A549 (cell line): ENCODE measurements around the gene ZBTB20. TPM values are rescaled to one million over a fixed set of nuclear protein-coding genes. Genes with fewer than 3 reads are reported as not detected.

Source experiments
- ATAC-seq, 2 experiments: fragments of 200-7000 bp in 1 of 2; fragments of >200 bp in 1 of 2; cut with Nextera tagmentation in 1 of 2; cut with Tn5 transposase in 1 of 2; 3 replicates each; pipeline versions ENCODE4 v1.8.0 to v1.9.1; 2018 to 2020; ENCODE audit warnings: mild to moderate bottlenecking in 1 of 2, moderate library complexity in 1 of 2
- CTCF ChIA-PET: fragments of 300-600 bp; sonication (Branson Sonifier 250); formaldehyde crosslinking; extraction: SDS; loops from one replicate; lab custom pipeline; 2021; ENCODE audit warnings: antibody characterized with exemption, inconsistent platforms; lab: Yijun Ruan, JAX
- POLR2A ChIA-PET: fragments of 350-600 bp; formaldehyde crosslinking; extraction: SDS; loops from one replicate; lab custom pipeline; 2021; ENCODE audit warnings: antibody characterized with exemption, inconsistent platforms; lab: Yijun Ruan, JAX
- DNase-seq, 2 experiments: peaks; one replicate each; pipeline versions ENCODE4 v3.0.0 to v3.0.0-alpha.2; 2011 to 2016; ENCODE audit warnings: low read depth in 1 of 2, low spot score in 1 of 2
- FAIRE-seq: peaks from 2 replicates; lab custom pipeline; 2011; peaks lifted over from hg19 to GRCh38; lab: Jason Lieb, UNC
- H3K27ac ChIP-seq, 2 experiments: fragments of >200 bp; sonication (Bioruptor Twin); formaldehyde crosslinking; 3 replicates each; pipeline ENCODE4 v1.5.1; 2016 to 2017
- H3K4me1 ChIP-seq: fragments of >200 bp; sonication (Bioruptor Twin); formaldehyde crosslinking; 3 replicates; pipeline ENCODE4 v1.6.1; 2016
- H3K4me2 ChIP-seq: fragments of >200 bp; sonication (Bioruptor Twin); formaldehyde crosslinking; 3 replicates; pipeline ENCODE4 v1.6.1; 2016
- H3K4me3 ChIP-seq: fragments of >200 bp; sonication (Bioruptor Twin); formaldehyde crosslinking; 3 replicates; pipeline ENCODE4 v1.5.1; 2016
- H3K9me3 ChIP-seq: fragments of >200 bp; sonication (Bioruptor Twin); formaldehyde crosslinking; 3 replicates; pipeline ENCODE4 v1.6.1; 2016
- CHD2 ChIP-seq: fragments of 150-350 bp; IDR thresholded peaks from 2 replicates; pipeline ENCODE4 v1.6.1; 2014; ENCODE audit warnings: low read length; ENCODE audit not compliant: partially characterized antibody
- CHD4 ChIP-seq: fragments of 200-600 bp; sonication (generic); IDR thresholded peaks from 2 replicates; pipeline ENCODE4 v1.6.1; 2016; ENCODE audit warnings: antibody characterized with exemption, mild to moderate bottlenecking, borderline replicate concordance
- FOSB ChIP-seq: fragments of 250-450 bp; sonication (Bioruptor Pico); IDR thresholded peaks from 2 replicates; pipeline ENCODE4 v1.5.0; 2020; ENCODE audit warnings: mild to moderate bottlenecking, moderate library complexity
- HOXA7 ChIP-seq: fragments of 250-450 bp; sonication (Bioruptor Pico); IDR thresholded peaks from 2 replicates; pipeline ENCODE4 v1.5.0; 2020; ENCODE audit warnings: mild to moderate bottlenecking, moderate library complexity
- KDM5A ChIP-seq: fragments of 200-600 bp; sonication (generic); IDR thresholded peaks from 2 replicates; pipeline ENCODE4 v1.6.1; 2016; ENCODE audit warnings: antibody characterized with exemption, mild to moderate bottlenecking
- MYC ChIP-seq: IDR thresholded peaks from 2 replicates; pipeline ENCODE4 v1.6.1; 2012; ENCODE audit warnings: mild to moderate bottlenecking, inconsistent platforms, low read length, improper control_type of control experiment, borderline replicate concordance
- NPAS2 ChIP-seq: fragments of 250-450 bp; sonication (Bioruptor Pico); IDR thresholded peaks from 2 replicates; pipeline ENCODE4 v1.8.0; 2022; ENCODE audit warnings: mild to moderate bottlenecking, moderate library complexity, borderline replicate concordance
- PHF8 ChIP-seq: fragments of 200-600 bp; sonication (generic); IDR thresholded peaks from 2 replicates; pipeline ENCODE4 v1.6.1; 2016; ENCODE audit warnings: low read depth, mild to moderate bottlenecking, antibody characterized with exemption, moderate library complexity, borderline replicate concordance
- POLR2AphosphoS2 ChIP-seq: conservative IDR thresholded peaks from 2 replicates; pipeline ENCODE4 v1.6.1; 2012; ENCODE audit warnings: low read length, improper control_type of control experiment, inconsistent platforms
- ZFP36 ChIP-seq: fragments of 450-650 bp; IDR thresholded peaks from 2 replicates; pipeline ENCODE4 v1.6.1; 2014; ENCODE audit warnings: borderline replicate concordance; ENCODE audit not compliant: partially characterized antibody
- ZSCAN20 ChIP-seq: fragments of 250-450 bp; sonication (Bioruptor Pico); IDR thresholded peaks from 2 replicates; pipeline ENCODE4 v1.8.0; 2022; ENCODE audit warnings: mild to moderate bottlenecking, moderate library complexity
- WGBS: methylation state at CpG from one replicate; pipeline ENCODE4 v1.1.6; 2017; ENCODE audit errors: missing lambda C conversion rate; 5-methylcytosine and 5-hydroxymethylcytosine counted together
- polyA plus RNA-seq, 4 experiments: library from polyadenylated mRNA; depleted of rRNA in 3 of 4; stranded (reverse); fragments of >200 nt; fragmentation: RNase III in 1 of 4; extraction: RNeasy Plus Mini Kit Qiagen cat#74134 plus additional on column Dnase treatment in 1 of 4; gene quantifications; 2 replicates in 3 of 4; 3 replicates in 1 of 4; pipeline ENCODE4 v1.2.3, GENCODE V29; 2011 to 2017
- TF ChIP-seq, protein P1 (sequence below): fragments of >200 bp; sonication (Bioruptor Twin); formaldehyde crosslinking; IDR thresholded peaks from 3 replicates; pipeline ENCODE4 v1.5.1; 2016
- TF ChIP-seq, protein P2 (sequence below): fragments of 450-650 bp; IDR thresholded peaks from 2 replicates; pipeline ENCODE4 v1.6.1; 2014; ENCODE audit warnings: antibody characterized with exemption

Gene ZBTB20
- polyA plus RNA-seq, 2 of the 4 experiments (the other 2 are of a cell fraction) = 0.85 to 5.0 TPM

GRCh38 chr3:115082260-115082659, 64.8 kb downstream of the ZBTB20 start:
- Histone ChIP-seq H3K27ac (no peak overlapping the region), H3K4me2 (no peak overlapping the region), H3K4me1 (no peaks in the 10 kb centered on the region), H3K4me3 (no peak overlapping the region), H3K9me3 (no peaks in the 10 kb centered on the region)
- no peak for TF ChIP-seq MYC
- no peak for TF ChIP-seq POLR2AphosphoS2
- no peak for DNase-seq
- 89% methylated on average over 6 of the region's 6 CpGs for WGBS
- FAIRE-seq = no peak
- no peak for ATAC-seq
- POLR2A ChIA-PET = no interaction called here
- CTCF ChIA-PET = interaction anchor here (1.8 kb wide), 1 partner anchor 10 kb away, joined by 7 read pairs; no protein-coding TSS in a partner anchor

GRCh38 chr3:115081444-115081843, 65.6 kb downstream of the ZBTB20 start:
- Histone ChIP-seq H3K27ac (no peak overlapping the region), H3K4me1 (no peaks in the 10 kb centered on the region), H3K9me3 (no peaks in the 10 kb centered on the region), H3K4me3 (no peak overlapping the region), H3K4me2 (no peak overlapping the region)
- no peak for DNase-seq
- ChIA-PET CTCF (interaction anchor here (0.6 kb wide), 1 partner anchor 697 kb away, joined by 3 read pairs; no protein-coding TSS in a partner anchor), POLR2A (no interaction called here)
- TF ChIP-seq, protein P1, sequence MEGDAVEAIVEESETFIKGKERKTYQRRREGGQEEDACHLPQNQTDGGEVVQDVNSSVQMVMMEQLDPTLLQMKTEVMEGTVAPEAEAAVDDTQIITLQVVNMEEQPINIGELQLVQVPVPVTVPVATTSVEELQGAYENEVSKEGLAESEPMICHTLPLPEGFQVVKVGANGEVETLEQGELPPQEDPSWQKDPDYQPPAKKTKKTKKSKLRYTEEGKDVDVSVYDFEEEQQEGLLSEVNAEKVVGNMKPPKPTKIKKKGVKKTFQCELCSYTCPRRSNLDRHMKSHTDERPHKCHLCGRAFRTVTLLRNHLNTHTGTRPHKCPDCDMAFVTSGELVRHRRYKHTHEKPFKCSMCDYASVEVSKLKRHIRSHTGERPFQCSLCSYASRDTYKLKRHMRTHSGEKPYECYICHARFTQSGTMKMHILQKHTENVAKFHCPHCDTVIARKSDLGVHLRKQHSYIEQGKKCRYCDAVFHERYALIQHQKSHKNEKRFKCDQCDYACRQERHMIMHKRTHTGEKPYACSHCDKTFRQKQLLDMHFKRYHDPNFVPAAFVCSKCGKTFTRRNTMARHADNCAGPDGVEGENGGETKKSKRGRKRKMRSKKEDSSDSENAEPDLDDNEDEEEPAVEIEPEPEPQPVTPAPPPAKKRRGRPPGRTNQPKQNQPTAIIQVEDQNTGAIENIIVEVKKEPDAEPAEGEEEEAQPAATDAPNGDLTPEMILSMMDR = 0 out of 3 replicates have a peak, but pooled peaks have one; percentile 14
- no peak for TF ChIP-seq CHD4
- no peak for ATAC-seq
- no peak for FAIRE-seq

GRCh38 chr3:115077501-115078250, 69.4 kb downstream of the ZBTB20 start:
- no peak for FAIRE-seq
- ChIA-PET CTCF (interaction anchor here (0.8 to 3.0 kb wide), 4 partner anchors 9 to 1241 kb away, joined by 3 to 11 read pairs (median 4); no protein-coding TSS in a partner anchor), POLR2A (no interaction called here)
- DNase-seq = no peak
- Histone ChIP-seq H3K4me2 (no peak overlapping the region), H3K4me1 (no peaks in the 10 kb centered on the region), H3K9me3 (no peaks in the 10 kb centered on the region), H3K4me3 (no peak overlapping the region), H3K27ac (no peak overlapping the region)
- no peak for ATAC-seq
- TF ChIP-seq FOSB (CRISPR knock-in tag) (no peak), NPAS2 (CRISPR knock-in tag) (no peak), ZSCAN20 (CRISPR knock-in tag) (no peak), CHD2 (no peak), HOXA7 (no peak), ZFP36 (no peak)
- TF ChIP-seq, protein P2, sequence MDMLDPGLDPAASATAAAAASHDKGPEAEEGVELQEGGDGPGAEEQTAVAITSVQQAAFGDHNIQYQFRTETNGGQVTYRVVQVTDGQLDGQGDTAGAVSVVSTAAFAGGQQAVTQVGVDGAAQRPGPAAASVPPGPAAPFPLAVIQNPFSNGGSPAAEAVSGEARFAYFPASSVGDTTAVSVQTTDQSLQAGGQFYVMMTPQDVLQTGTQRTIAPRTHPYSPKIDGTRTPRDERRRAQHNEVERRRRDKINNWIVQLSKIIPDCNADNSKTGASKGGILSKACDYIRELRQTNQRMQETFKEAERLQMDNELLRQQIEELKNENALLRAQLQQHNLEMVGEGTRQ = no peak
- 41% methylated on average over 3 of the region's 3 CpGs for WGBS

- DNase-seq (no peak), FAIRE-seq (no peak), ATAC-seq (no peak)
- POLR2A ChIA-PET = no interaction called here
- no peak overlapping the region for H3K27ac ChIP-seq
- H3K4me1 ChIP-seq = no peaks in the 10 kb centered on the region
- CTCF ChIA-PET = interaction anchor here (1.1 kb wide), 1 partner anchor 11 kb away, joined by 3 read pairs; no protein-coding TSS in a partner anchor
- H3K4me2 ChIP-seq = no peak overlapping the region
- H3K4me3 ChIP-seq = no peak overlapping the region
- TF ChIP-seq, protein P1 = no peak
- TF ChIP-seq KDM5A (no peak), PHF8 (no peak)
- no peaks in the 10 kb centered on the region for H3K9me3 ChIP-seq
Observed at GRCh38 chr3:115074502-115074901, 72.6 kb downstream of the ZBTB20 start.
